NCI-H1694 treated with DMSO at 0.1 percent for 48 hours (cell line): ENCODE data around the gene PTPN23.
"Not testable (repeated sequence)": the region's sequence is repeated elsewhere in the genome, so short reads cannot be mapped to it uniquely, and the experiment has no call there.

Source experiments
- DNase-seq: peaks from one replicate; lab custom pipeline; 2025; lab: John Stamatoyannopoulos, UW

The PTPN23 gene, protein sequence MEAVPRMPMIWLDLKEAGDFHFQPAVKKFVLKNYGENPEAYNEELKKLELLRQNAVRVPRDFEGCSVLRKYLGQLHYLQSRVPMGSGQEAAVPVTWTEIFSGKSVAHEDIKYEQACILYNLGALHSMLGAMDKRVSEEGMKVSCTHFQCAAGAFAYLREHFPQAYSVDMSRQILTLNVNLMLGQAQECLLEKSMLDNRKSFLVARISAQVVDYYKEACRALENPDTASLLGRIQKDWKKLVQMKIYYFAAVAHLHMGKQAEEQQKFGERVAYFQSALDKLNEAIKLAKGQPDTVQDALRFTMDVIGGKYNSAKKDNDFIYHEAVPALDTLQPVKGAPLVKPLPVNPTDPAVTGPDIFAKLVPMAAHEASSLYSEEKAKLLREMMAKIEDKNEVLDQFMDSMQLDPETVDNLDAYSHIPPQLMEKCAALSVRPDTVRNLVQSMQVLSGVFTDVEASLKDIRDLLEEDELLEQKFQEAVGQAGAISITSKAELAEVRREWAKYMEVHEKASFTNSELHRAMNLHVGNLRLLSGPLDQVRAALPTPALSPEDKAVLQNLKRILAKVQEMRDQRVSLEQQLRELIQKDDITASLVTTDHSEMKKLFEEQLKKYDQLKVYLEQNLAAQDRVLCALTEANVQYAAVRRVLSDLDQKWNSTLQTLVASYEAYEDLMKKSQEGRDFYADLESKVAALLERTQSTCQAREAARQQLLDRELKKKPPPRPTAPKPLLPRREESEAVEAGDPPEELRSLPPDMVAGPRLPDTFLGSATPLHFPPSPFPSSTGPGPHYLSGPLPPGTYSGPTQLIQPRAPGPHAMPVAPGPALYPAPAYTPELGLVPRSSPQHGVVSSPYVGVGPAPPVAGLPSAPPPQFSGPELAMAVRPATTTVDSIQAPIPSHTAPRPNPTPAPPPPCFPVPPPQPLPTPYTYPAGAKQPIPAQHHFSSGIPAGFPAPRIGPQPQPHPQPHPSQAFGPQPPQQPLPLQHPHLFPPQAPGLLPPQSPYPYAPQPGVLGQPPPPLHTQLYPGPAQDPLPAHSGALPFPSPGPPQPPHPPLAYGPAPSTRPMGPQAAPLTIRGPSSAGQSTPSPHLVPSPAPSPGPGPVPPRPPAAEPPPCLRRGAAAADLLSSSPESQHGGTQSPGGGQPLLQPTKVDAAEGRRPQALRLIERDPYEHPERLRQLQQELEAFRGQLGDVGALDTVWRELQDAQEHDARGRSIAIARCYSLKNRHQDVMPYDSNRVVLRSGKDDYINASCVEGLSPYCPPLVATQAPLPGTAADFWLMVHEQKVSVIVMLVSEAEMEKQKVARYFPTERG (N-terminal part only)

DNA sequence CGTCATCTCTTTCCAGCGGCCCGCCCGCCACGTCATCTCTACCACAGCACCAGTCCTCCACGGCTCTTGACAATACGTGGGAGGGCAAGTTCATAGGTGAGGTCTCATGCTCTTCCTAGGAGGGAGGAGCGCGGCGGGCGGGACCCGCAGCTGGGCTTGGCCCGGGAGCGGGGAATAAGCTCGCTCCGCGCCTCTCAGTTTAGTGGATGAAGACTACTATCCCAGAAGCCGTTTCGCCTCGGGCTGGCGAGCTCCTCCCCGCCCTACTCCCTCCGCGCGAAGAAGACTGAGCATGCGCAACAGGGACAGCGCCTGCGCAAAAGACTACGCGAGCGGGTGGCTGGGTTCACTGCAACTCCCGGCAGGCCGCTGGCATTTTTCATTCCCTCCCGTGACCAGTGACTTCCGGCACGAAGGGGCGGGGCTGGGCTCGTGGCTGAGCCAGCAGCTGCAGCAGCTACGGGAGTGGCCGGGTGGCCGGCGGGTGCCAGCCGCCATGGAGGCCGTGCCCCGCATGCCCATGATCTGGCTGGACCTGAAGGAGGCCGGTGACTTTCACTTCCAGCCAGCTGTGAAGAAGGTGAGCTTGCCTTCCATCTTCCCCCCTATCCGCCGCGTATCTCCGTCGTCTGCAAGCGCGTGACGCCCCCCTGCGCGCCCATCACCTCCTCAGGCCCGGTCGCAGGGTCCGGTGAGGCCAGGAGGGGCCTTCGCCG is at the start of gene PTPN23:
Gene PTPN23, plus strand, starts transcription at position 421 of the 716 bp plus-strand sequence. Its CDS starts 76 bp downstream, at position 497.
- DNase-seq = peak; percentile 85

DNA sequence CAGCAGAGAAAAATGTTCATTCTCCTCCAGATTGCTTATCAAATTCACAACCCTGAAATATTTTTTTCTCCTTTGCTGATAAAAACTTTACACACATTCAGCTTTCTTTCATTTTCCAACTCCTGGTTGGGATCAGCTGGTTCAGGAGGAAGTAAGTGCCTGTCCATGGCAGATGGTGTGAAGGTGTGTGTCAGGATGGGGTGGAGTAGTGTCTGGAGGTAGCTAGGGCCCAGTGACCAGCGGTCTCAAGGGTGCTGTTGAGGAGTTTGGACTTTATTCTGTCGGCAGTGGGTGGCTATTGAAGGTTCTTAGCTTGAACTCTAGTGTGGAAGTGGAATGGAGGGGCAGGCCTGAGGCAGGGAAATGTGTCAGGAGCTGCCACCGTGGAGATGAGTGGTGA is 46.9 kb upstream of the PTPN23 start:
- no peak for DNase-seq

DNA sequence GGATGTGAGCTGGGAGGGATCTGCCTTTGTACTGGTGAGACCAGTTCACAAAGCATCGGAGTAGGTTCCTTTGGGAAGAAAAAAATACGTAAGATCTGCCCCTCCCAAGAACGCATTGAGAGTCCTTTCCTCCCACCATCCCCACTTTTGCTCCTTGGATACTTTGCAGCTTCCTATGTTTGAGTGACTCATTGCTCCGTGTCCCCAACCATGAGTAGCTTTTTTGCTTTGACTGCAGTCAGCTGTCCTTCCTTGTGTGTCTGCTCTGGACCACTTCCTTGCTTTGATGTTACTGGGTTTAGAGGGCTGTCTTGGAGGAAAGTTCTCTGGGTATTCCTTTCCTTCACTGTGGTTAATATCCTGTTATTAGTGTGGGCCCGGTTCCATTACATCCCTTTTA is 43.2 kb upstream of the PTPN23 start:
- no peak for DNase-seq

DNA sequence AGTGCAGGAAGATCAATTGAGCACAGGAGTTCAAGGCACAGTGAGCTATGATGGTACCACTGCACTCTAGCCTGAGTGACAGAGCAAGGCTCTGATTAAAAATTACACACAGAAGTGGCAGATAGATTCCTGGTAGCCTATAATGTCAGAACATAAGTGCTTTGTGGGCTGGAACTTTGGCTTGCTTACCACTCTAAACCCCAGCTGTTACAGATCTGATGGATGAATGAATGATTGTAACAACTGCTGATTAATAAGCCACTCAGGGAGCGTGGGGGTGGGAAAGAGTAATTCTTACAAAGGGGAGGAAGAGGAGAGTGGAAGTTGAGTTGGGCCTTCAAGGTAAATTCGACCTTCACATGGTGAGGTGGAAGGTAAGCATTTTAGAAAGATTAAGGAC is 40.9 kb upstream of the PTPN23 start:
- DNase-seq = no peak

DNA sequence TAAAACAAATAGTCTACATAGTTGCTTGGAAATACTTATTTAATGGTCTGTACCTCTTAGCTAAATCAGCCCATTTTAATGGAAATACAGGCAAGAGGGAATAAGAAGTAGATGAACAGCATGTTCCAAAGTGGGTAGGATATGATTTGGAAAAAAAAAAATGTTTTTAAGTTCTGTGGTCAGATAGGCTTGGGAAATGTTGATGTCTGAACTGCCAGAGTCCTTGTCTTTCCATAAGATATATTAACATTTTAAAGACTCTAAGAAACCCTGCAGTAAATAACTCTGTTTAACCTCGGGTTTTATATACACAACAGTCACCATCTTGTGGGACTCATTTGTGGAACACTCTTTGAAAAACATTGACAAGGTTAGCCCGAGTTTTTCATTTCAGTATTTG is 40.0 kb upstream of the PTPN23 start:
- DNase-seq = no peak

DNA sequence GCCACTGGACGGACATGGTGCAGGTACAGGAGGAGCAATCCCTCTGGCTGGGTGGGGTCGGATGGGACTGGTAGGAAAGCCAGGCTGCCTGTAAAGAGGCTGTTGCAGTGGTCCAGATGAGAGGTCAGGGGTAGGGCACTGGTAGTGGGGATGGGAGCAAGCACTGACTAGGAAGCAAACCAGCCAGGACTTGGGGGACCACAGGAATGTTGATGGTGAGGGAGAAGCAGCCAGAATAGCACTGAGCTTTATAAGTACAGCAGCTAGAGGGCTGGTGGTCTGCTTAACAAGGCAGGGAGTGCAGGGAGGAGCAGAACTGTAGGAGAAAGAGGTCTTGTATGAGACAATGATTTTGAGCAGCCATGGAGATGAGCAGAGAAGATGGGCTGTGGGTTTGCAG is 38.7 kb upstream of the PTPN23 start:
- DNase-seq = no peak

DNA sequence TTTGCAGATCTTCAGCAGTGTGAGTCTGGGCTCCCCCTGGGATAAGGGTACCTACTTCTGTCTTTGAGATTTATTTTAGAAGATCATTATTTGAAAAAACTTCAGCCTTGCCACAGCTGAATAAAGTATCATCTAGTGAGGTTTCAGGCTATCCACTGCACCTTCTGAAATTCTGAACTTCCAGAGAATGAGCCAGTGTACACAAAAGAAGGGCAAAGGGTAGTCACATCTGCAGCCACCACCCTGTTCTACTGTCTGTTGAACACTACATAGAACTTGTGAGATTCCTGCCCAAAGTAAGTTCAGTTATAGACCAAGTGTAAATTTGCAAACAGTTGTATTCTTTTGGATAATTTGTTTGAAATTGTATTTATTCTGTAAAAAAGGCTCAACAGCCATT is 38.0 kb upstream of the PTPN23 start:
- DNase-seq = no peak

DNA sequence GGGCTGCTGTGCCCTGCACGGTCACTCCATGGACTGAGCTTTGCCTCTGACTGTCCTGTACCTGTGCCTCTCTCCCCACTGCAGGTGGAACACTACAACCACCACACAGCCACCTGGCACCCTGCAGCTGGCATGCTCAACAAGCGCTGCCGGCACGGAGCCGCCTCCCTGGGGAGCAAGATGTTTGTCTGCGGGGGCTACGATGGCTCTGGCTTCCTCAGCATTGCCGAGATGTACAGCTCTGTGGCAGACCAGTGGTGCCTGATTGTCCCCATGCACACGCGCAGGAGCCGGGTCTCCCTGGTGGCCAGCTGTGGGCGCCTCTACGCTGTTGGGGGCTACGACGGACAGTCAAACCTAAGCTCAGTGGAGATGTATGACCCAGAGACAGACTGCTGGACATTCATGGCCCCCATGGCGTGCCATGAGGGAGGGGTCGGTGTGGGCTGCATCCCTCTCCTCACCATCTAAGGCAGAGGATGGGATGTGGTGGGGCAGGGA is 37.3 kb upstream of the PTPN23 start:
- DNase-seq = no peak

DNA sequence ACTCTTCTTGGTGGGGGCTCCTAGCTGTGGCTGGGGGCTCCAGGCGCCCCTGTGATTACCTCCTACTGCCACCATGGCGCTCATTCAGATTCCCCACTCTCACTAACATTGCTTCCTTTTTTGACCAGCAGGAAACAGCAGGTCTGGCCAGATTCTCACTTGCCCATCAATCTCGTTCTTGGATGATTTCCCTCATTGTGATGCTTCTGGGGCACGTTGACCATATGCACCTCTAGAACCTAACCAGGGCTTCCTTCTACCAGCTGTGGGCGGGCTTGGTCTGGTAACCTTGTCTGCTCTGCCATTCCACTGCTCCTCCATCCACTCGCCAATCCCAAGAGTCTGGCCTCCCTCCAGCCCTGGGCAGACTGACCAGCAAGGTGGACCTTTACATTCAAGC is 35.9 kb upstream of the PTPN23 start:
- no peak for DNase-seq

DNA sequence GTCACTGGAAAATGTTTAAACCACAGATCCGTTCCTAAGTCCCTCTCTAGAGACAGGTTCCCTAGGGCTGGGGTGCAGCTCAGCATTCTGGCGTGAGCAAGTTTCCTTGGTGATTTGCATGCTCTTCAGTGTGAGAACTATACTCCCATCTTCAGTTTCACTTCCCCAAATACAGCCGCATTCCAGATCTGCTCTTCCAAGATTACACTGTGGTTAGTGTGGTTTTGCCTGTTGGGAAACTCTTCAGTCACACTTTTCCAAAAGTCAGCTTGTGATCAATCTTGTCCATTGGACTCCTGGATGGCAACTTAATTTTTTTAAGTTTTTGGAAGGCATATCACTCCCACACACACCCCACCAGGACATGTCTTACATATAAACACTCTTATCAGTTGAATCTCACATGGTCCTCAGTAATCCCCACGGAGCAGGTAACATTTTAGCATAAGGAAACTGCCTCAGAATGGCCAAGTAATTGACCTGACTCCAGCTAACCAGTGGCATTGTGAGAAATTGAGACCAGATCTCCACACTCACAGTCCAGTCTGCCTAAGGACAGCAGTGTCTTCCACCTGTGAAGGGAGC is 33.5 kb upstream of the PTPN23 start:
- DNase-seq = peak; percentile 0

DNA sequence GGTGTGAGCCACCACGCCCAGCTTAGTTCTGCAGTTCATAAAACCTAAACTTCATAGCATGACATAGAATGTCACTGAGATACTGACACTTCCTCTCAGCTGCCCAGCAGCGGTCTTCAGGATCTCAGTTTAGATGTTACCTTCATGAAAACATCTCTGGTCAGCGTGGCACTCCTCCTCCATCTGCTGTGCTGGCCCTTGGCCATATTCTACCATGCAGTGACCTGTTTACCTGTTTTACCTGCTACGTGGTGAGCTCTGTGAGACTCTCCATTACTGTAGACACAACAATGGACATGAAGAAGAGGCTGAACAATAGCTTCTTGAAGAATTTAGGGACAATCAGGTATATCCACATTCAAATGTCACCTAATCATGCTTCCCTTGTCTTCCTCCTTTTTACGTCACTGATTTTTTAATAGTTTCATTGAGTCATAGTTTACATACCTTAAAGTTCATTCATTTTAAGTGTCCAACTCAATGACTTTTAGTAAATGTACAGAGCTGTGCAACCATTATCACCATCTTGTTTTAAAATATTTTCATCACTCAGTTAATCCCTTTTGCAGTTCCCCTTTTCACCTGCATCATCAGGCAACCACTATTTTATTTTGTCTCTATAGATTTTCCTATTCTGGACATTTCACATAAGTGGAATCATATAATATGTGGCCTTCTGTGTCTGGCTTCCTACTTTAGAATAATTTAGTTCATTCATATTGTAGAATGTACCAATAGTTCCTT is 32.2 kb upstream of the PTPN23 start:
- DNase-seq = no peak

DNA sequence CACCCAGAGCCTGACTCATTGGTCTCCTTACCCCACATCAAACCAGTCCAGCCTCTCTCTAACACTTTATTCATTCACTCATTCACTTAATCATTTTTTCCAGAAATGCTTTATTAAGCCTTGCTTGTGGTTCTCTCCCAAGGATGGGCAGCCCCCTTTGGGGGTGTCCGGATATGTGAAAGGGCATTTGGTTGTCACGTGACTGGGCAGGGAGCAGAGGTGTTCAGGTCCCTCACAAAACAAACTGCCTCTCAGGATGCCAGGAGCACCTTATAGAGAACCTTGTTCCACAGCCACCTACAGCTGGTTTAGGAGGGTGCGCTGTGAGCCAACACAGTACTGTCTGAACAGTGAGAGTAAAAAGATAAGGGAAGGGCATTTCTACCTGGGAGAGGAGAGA is 25.8 kb upstream of the PTPN23 start:
- DNase-seq = no peak

DNA sequence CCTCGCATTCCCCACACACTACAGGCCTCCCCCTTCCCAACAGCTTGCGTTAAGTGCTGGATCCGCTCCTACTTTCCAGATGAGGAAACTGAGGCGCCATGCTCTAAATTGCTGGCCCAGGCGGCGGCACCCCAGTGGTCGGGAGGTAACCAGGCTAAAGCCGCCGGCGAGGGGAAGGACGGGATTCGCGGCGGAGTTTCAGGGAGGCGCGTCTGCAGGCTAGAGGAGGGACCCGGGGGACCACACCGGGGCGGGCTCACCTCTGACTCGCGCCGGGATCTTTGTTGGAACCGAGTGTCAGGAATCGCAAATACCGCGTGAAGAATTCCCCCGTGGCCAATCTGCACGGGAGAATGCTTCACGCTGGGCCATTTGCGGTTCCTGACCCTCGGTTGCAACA is 24.6 kb upstream of the PTPN23 start:
- DNase-seq = no peak

DNA sequence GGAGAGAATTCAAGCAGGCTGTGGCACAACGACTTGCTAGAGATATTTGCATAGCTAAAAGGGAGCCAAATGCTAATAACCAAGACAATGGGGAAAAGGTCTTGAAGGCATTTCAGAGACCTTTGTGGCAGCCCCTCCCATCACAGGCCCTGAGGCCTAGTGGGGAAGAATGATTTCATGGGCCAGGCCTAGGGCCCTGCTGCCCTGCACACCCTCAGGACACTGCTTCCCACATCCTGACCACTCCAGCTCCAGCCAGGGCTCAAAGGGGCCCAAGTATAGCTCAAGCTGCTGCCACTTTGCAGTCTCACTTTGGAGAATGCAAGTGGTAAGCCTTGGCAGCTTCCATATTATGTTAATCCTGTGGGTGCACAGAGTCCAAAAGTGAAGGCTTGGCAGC is 21.5 kb upstream of the PTPN23 start:
- no peak for DNase-seq

DNA sequence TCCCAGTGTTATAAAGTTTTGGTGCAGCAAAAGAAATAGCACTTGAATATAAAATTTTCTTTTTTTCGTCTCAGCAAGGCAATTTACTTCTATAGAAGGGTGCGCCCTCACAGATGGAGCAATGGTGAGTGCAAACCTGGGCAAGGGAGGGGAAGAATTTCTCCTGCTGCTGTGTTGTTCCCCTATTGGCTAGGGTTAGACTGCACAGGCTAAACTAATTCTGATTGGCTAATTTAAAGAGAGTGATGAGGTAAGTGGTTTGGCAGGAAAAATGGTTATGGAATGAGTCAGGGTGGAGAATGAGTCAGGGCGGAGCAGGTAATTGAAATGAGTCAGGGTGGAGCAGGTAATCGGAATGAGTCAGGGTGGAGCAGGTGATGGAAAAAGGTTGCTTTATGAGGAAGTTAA is 20.7 kb upstream of the PTPN23 start:
- not testable (repeated sequence) for DNase-seq

DNA sequence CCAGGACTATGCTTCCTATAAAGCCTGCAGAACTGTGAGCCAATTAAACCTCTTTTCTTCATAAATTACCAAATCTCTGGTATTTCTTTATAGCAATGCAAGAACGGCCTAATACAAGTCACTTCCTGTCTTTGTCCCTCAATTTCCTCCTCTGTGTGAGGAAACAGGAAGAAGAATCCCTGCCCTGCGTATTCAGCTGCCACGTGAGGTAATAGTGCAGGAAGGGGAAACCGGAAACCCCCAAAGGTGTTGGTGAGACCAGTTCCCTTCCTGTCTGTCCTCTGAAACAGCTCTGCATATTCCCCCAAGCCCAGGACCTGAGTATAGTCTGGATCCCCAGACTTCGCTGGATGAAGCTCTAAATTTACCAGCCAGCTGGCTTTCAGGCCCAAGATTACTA is 18.1 kb upstream of the PTPN23 start:
- DNase-seq = no peak

DNA sequence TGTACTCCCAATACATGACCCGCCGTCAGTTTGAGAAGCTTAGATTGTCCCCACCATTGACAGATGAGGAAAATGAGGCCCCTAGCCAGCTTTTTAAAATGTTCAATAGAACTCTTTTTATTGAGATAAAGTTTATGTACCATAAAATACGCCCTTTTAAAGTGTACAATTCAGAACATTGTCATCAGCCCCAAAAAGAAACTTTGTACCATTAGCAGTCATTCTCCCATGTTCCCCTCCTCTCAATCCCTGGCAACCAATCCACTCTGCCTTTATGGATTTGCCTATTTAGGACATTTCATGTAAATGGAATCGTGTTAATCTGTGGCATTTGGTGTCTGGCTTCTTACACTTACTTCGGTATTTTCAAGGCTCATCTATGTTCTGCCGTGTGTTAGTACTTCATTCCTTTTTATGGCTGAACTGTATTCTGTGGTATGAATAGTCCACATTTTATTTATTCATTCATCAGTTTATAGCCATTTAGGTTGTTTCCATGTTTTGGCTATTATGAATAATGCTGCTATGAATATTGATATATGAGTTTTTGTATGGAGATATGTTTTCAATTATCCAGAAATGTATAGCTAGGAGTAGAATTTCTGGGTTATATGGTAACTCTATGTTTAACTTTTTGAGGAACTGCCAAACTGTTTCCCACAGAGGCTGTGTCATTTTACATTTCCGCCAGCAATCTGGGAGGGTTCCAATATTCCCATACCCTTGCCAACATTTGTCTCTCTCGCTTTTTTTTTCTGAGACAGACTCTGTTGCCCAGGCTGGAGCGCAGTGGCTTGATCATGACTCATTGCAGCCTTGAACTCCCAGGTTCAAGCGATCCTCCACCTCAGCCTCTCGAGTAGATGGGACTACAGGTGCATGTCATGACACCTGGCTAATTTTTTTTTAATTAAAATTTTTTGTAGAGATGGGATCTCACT is 15.3 kb upstream of the PTPN23 start:
- no peak for DNase-seq

DNA sequence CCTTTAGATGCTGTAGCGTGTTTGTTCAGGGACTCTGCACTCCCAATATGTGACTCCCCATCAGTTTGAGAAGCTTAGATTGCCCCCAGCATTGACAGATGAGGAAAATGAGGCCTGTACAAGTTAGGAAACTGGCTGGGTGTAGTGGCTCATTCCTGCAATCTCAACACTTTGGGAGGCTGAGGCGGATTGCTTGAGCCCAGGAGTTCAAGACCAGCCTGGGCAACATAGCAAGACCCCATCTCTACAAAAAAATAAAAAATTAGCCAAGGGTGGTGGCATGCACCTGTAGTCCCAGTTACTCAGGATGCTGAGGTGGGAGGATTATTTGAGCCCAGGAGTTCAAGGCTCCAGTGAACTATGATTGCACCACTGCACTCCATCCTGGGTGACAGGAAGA is 14.0 kb upstream of the PTPN23 start:
- DNase-seq = no peak

DNA sequence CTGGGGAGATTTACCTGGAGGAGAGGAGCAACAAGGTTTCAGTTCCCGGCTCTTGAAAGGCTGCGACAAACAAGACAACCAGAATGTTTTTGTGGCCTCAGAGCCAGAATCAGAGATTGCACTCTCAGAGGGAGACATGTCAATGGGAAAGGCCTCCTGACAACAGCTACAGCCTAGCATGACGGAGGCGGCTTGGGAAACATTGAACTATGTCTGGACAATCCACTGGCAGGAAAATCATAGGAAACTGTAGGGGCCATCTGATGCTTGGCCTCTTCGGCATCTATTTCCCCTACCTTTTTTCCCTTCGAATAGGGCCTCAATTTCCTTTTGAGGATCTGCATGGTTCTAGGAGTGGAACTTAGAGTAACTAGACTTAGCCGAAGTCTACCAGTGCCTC is 13.2 kb upstream of the PTPN23 start:
- no peak for DNase-seq
